MCF 10A (cell line): ENCODE measurements around the gene CHRNA3. TPM values are rescaled to one million over a fixed set of nuclear protein-coding genes. Genes with fewer than 3 reads are reported as not detected.

Source experiments
- BruUV-seq: library from RNA; stranded (reverse); fragments of 400-500 nt; replicated peaks from 2 replicates; lab custom pipeline; 2021; lab: Mats Ljungman, UMichigan
- CTCF ChIA-PET: fragments of 300-600 bp; sonication (Branson Sonifier 250); formaldehyde crosslinking; extraction: SDS; loops from one replicate; lab custom pipeline; 2021; ENCODE audit warnings: antibody characterized with exemption, inconsistent platforms; lab: Yijun Ruan, JAX
- POLR2A ChIA-PET: fragments of 300-600, 350-650 bp; sonication (Branson Sonifier 250); formaldehyde crosslinking; extraction: SDS; loops from one replicate; lab custom pipeline; 2020; ENCODE audit warnings: antibody characterized with exemption, inconsistent platforms; lab: Yijun Ruan, JAX
- DNase-seq: peaks from one replicate; pipeline ENCODE4 v3.0.0-alpha.2; 2018; ENCODE audit not compliant: unreplicated experiment
- H3K27ac Mint-ChIP-seq: one replicate; pipeline ENCODE4 v1.8.0; 2022; ENCODE audit warnings: mild to moderate bottlenecking, low read depth, mixed read lengths; ENCODE audit not compliant: unreplicated experiment
- H3K27me3 Mint-ChIP-seq: one replicate; pipeline ENCODE4 v1.8.0; 2022; ENCODE audit warnings: mixed read lengths; ENCODE audit not compliant: insufficient read depth, unreplicated experiment
- H3K36me3 Mint-ChIP-seq: one replicate; pipeline ENCODE4 v1.8.0; 2022; ENCODE audit warnings: mild to moderate bottlenecking, moderate library complexity, mixed read lengths; ENCODE audit not compliant: insufficient read depth, unreplicated experiment
- H3K4me1 Mint-ChIP-seq: one replicate; pipeline ENCODE4 v1.8.0; 2022; ENCODE audit warnings: mixed read lengths; ENCODE audit not compliant: insufficient read depth, unreplicated experiment
- H3K4me3 Mint-ChIP-seq: one replicate; pipeline ENCODE4 v1.8.0; 2022; ENCODE audit warnings: mild to moderate bottlenecking, moderate library complexity, mixed read lengths; ENCODE audit not compliant: unreplicated experiment
- H3K9me3 Mint-ChIP-seq: one replicate; pipeline ENCODE4 v1.8.0; 2022; ENCODE audit warnings: mixed read lengths; ENCODE audit not compliant: unreplicated experiment
- CTCF ChIP-seq: fragments of 200-600 bp; IDR thresholded peaks from one replicate; pipeline ENCODE4 v1.8.0; 2022; ENCODE audit warnings: antibody characterized with exemption, mild to moderate bottlenecking; ENCODE audit not compliant: unreplicated experiment
- intact Hi-C: fragments of 100-400 bp; cut with micrococcal nuclease; formaldehyde crosslinking; loops from 2 replicates; pipeline ENCODE4 v1.14.1; 2022
- total RNA-seq: library from RNA; stranded (reverse); gene quantifications from 2 replicates; pipeline ENCODE4 v1.2.3, GENCODE V29; 2022

Gene CHRNA3
- total RNA-seq, 1 experiment from 2014 or later = not detected

DNA sequence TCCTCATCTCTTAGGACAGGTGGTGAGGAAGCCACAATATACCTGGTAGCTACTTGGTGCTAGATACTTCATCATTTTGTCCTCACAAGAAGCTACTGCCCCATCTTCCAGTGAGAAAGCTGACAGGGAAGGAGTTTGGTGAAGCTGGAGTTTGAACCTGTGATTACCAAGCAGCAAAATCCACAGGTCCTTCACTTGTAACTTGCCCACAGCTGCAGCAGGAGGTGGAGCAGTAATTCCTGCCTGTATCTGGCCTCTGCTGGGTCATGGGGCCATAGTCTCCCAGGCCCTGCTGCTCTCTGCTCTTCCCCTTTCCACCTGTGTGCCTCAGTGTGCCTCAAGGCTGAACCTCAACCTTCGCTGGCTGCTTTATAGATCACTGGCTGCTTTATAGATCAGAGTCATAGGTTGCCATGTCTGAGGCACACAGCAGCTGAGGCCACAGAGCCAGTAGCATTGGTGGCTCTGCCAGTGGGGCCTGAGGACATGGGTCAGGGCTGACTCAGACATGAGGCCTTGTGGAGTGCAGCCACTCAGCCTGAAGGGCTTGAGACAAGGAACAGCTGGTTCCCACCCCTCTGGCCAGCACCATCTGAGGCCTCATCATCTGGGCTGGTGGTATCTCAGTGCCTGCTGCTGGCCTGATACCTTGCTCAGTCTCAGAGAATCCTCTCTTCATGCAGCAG, 31.3 kb upstream of the CHRNA3 start:
- ChIA-PET CTCF (interaction anchor here (0.6 to 2.0 kb wide), 5 partner anchors 12 to 638 kb away, joined by 3 to 10 read pairs (median 4); no protein-coding TSS in a partner anchor), POLR2A (no interaction called here)
- Mint-ChIP-seq H3K4me3 (no peak overlapping the region), H3K27me3 (no peaks in the 10 kb centered on the region), H3K36me3 (no peaks in the 10 kb centered on the region), H3K9me3 (no peaks in the 10 kb centered on the region), H3K27ac (no peak overlapping the region), H3K4me1 (no peaks in the 10 kb centered on the region)
- no TSS peak for BruUV-seq
- TF ChIP-seq CTCF = no peak
- intact Hi-C loops = no loop called here
- no peak for DNase-seq

DNA sequence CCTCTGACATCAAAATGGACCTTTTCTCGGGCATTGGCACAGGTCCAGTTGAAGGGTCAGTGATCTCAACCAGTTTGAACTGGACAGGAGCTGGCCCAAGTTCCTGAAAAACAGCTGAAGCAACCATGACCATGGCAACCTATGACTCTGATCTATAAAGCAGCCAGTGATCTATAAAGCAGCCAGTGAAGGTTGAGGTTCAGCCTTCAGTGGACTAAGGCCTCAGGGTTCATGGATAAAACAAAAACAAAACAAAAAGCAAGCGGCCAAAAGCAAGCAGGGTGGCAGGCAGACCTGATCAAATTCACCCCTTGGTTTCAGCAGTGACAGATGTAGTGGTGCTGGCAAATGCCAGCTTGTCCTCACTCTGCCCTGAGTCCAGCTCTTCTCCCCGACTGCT, 30.2 kb upstream of the CHRNA3 start:
- Mint-ChIP-seq H3K36me3 (no peaks in the 10 kb centered on the region), H3K27me3 (no peaks in the 10 kb centered on the region), H3K4me3 (no peak overlapping the region), H3K4me1 (no peaks in the 10 kb centered on the region), H3K27ac (no peak overlapping the region), H3K9me3 (no peaks in the 10 kb centered on the region)
- BruUV-seq = no TSS peak
- no peak for DNase-seq
- CTCF ChIA-PET = interaction anchor here (2.0 kb wide), 1 partner anchor 58 kb away, joined by 10 read pairs; no protein-coding TSS in a partner anchor
- no peak for TF ChIP-seq CTCF
- POLR2A ChIA-PET = no interaction called here
- intact Hi-C loops = no loop called here

DNA sequence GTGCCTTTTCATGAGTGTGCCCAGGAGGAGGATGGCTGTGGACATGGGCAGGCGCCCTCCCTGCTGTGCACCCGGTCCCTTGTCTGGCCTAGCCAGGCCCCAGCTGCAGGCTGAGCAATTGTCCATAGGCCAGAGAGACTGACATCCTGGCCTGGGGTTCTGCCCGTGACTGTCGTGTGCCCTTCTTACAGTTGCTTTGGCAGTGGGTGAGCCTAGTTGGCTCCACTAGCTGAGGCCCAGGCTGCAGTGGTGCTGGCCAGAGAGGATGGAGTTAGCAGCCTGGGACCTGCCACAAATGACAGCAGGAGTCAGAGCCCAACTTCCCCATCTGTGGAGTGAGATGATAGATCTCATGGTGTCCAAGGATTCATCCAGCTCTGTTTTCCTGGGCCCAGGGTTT, 29.2 kb upstream of the CHRNA3 start:
- no peaks in the 10 kb centered on the region for H3K9me3 Mint-ChIP-seq
- ChIA-PET CTCF (interaction anchor here (1.7 kb wide), 1 partner anchor 11 kb away, joined by 7 read pairs; no protein-coding TSS in a partner anchor), POLR2A (no interaction called here)
- H3K27ac Mint-ChIP-seq = no peak overlapping the region
- H3K4me1 Mint-ChIP-seq = no peaks in the 10 kb centered on the region
- BruUV-seq = no TSS peak
- no peak for DNase-seq
- no peaks in the 10 kb centered on the region for H3K36me3 Mint-ChIP-seq
- no peak overlapping the region for H3K4me3 Mint-ChIP-seq
- no peak for TF ChIP-seq CTCF
- intact Hi-C loops = no loop called here
- H3K27me3 Mint-ChIP-seq = no peaks in the 10 kb centered on the region

- POLR2A ChIA-PET = no interaction called here
- Mint-ChIP-seq H3K4me3 (no peak overlapping the region), H3K36me3 (no peaks in the 10 kb centered on the region), H3K27me3 (no peaks in the 10 kb centered on the region), H3K9me3 (no peaks in the 10 kb centered on the region), H3K27ac (no peak overlapping the region), H3K4me1 (no peaks in the 10 kb centered on the region)
- TF ChIP-seq CTCF = no peak
- CTCF ChIA-PET = interaction anchor here (0.5 to 1.4 kb wide), 4 partner anchors 27 to 335 kb away, joined by 3 to 4 read pairs (median 3); no protein-coding TSS in a partner anchor
- BruUV-seq = no TSS peak
- intact Hi-C loops = no loop called here
- no peak for DNase-seq
Measured at GRCh38 chr15:78645009-78645408, 24.2 kb upstream of the CHRNA3 start.
